Measurements from ENCODE around the gene JUNB. TPM values are rescaled to one million over a fixed set of nuclear protein-coding genes. Genes with fewer than 3 reads are reported as not detected.

The JUNB gene
- total RNA-seq, 2 experiments from 2014 or later: 292 to 299 TPM

DNA sequence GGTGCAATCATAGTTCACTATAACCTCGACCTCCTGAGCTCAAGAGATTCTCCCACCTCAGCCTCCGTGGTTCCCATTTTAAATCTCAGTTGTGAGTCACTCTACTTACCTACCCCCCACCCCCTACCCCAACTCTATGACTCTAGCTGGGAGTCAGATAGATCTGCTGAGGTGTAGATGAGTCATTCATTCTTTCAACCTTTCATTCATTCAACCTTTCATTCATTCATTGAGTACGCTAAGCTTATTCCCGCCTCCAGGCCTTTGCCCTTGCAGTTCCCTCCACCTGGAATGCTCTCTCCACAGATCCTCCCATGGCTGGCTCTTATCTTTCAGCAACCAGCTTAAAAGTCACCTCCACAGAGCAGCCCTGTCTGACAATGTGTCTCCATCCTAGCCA is 45.9 kb downstream of the JUNB start:
- no peak for ATAC-seq

DNA sequence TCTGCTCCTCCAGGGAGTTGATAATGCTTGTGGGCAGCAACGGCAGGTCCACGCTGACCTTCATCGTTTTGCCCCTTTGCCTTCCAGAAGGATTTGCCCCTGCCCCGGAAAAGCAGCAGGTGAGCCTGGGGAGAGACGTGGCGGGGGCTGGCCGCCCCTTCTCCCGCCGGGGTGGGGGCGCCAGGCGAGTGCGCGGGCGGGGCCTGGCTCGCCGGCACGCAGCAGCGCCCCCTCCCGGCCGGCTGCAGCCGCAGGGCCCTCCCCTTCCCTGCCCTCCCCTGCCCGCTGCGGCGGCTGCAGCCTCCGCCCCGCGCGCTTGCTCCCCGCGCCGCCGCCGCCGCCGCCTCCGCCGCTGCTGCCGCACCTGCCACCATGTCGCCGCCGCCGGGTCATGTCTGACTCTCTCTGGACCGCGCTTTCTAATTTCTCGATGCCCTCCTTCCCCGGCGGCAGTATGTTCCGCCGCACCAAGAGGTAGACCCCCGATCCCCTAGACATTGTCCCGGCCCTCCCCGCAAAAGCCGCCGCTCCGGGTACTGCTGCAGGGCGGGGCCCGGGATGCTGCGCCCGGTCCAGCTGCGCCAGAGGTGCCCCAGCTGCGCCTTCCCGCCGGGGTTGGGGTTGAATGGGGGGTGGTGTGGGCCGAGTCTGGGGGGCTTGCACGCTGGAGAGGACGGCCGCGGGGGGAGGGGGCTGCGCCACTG is 47.0 kb downstream of the JUNB start, which contains the start of gene MAST1:
Gene MAST1, plus strand, starts transcription at position 334 of the 704 bp plus-strand sequence. Its CDS starts 58 bp downstream, at position 392.
- TF ChIP-seq, protein P1, sequence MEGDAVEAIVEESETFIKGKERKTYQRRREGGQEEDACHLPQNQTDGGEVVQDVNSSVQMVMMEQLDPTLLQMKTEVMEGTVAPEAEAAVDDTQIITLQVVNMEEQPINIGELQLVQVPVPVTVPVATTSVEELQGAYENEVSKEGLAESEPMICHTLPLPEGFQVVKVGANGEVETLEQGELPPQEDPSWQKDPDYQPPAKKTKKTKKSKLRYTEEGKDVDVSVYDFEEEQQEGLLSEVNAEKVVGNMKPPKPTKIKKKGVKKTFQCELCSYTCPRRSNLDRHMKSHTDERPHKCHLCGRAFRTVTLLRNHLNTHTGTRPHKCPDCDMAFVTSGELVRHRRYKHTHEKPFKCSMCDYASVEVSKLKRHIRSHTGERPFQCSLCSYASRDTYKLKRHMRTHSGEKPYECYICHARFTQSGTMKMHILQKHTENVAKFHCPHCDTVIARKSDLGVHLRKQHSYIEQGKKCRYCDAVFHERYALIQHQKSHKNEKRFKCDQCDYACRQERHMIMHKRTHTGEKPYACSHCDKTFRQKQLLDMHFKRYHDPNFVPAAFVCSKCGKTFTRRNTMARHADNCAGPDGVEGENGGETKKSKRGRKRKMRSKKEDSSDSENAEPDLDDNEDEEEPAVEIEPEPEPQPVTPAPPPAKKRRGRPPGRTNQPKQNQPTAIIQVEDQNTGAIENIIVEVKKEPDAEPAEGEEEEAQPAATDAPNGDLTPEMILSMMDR (IDR thresholded peaks at IDR 0.05): peak; percentile 62
- POLR2A ChIA-PET: no interaction called here
- DNase-seq: peak; percentile 65
- ATAC-seq: peak; percentile 62
- Mint-ChIP-seq H3K4me1 (ENCODE audit: low read depth) (peaks cover 36% of the 10 kb centered on the region), H3K36me3 (ENCODE audit: low read depth) (no peaks in the 10 kb centered on the region), H3K27ac (no peak within 1 kb of the TSS), H3K4me3 (peak within 1 kb of the TSS; percentile 57), H3K27me3 (peaks cover 76% of the 10 kb centered on the region), H3K9me3 (no peaks in the 10 kb centered on the region)
- intact Hi-C loops (cut with micrococcal nuclease): no loop called here
- CTCF ChIA-PET: interaction anchor here (1.5 to 2.2 kb wide), 5 partner anchors 9 to 78 kb away, joined by 3 to 13 read pairs (median 3); partner anchors contain the start of gene GCDH

More for the DNA sequence above, 45.9 kb downstream of the JUNB start:
- Mint-ChIP-seq H3K4me1 (ENCODE audit: low read depth) (peaks cover 42% of the 10 kb centered on the region), H3K4me3 (no peak overlapping the region), H3K36me3 (ENCODE audit: low read depth) (no peaks in the 10 kb centered on the region), H3K27me3 (peaks cover 77% of the 10 kb centered on the region), H3K27ac (no peak overlapping the region), H3K9me3 (no peaks in the 10 kb centered on the region)
- TF ChIP-seq, protein P1 (IDR thresholded peaks at IDR 0.05): no peak
- POLR2A ChIA-PET: interaction anchor here (0.7 kb wide), 1 partner anchor 15 kb away, joined by 3 read pairs; no protein-coding TSS in a partner anchor
- CTCF ChIA-PET: interaction anchor here (0.8 to 2.2 kb wide), 12 partner anchors 9 to 93 kb away, joined by 3 to 13 read pairs (median 4); partner anchors contain the start of gene GCDH
- peak; percentile 48 for DNase-seq
- intact Hi-C loops (cut with micrococcal nuclease): no loop called here

DNA sequence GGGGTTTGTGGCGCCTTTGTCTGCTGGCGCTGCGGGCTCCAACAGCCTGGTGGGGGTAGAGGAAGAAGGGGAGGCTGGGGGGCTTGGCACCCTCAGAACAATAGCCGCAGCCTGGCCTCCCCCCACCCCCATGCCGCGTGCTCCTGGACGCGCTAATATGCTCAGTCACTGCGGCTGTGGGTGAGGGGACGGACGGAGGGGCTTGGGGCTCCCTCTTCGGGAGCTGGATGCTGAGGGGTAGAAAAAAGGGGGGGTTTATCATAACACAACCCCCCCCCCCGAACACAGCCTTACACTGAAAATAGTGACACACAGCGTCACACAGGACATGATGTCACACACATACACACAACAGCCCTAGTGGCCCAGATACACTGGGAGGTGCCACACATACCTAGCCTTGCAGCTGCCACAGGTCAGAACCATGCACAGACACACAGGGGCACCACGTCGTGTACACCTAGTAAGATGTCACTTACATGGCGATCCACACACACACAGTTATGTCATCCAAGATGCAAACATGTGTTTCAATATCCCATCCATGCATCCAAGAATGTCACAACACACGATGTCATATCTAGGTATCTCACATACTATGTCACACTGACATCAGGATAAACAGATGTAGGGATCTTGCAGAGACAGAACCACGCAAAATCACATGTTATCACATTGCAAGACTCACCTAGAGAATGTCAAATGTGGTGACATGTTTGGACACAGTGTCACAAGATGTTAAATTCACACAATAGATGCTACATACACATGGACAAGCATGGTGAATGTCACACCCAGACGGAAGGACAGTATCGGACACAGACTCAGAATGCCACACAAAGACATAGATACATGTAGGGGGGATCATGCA is 47.8 kb downstream of the JUNB start:
- CTCF ChIA-PET: no interaction called here

DNA sequence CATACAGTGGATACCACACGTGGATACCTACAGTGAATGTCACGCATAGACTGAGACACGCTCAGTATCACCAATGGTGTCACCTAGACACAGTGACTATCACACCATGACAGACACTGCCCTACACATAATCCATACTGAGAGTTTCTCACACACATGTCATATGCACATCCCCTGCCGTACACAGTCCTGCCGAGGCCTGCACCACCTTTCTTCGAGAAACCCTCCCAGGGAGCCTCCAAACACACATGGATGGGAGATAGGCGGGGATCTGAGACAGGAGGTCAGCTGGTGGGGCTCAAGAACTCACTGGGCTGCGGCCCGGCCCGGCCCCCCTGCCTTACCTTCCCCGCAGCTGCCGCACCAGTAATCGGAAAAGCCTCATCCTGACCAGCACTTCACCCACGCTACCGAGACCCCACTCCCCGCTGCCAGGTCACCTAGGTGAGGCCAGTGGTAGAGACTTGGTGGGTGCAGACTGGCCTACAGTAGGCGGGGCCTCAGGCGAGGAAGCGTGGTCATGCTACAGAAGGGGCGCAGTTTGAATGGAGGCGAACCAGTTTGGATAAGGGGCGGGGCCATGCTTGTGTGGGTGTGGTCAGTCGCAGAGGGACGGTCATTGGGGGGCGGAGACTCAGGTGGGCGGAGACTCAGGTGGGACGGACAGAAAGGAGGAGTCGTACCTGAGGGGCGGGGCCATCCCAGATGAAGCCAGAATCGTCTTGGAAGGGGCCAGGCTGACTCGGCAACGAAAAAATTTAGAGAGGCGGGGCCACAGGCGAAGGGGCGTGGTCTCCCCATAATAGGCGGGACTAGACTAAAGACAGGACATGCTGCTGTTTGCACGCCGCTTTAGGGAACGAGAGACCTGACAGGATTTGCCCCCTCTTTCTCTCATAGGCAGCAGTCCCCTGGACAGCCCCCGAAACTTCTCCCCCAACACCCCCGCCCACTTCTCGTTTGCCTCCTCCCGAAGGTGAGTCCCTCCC is 49.1 kb downstream of the JUNB start:
- H3K4me3 Mint-ChIP-seq: no peak overlapping the region
- ChIA-PET POLR2A (no interaction called here), CTCF (no interaction called here)
- H3K27me3 Mint-ChIP-seq: peaks cover 70% of the 10 kb centered on the region
- peaks cover 28% of the 10 kb centered on the region for H3K4me1 Mint-ChIP-seq (ENCODE audit: low read depth)
- TF ChIP-seq, protein P1 (IDR thresholded peaks at IDR 0.05): no peak
- ATAC-seq (peak; percentile 68), DNase-seq (peak; percentile 81)
- H3K9me3 Mint-ChIP-seq: no peaks in the 10 kb centered on the region
- intact Hi-C loops (cut with micrococcal nuclease): no loop called here
- H3K27ac Mint-ChIP-seq: no peak overlapping the region
- H3K36me3 Mint-ChIP-seq (ENCODE audit: low read depth): no peaks in the 10 kb centered on the region

More for the DNA sequence above, 47.8 kb downstream of the JUNB start:
- POLR2A ChIA-PET: no interaction called here
- no peaks in the 10 kb centered on the region for H3K36me3 Mint-ChIP-seq (ENCODE audit: low read depth)
- intact Hi-C loops (cut with micrococcal nuclease): no loop called here
- TF ChIP-seq, protein P1 (IDR thresholded peaks at IDR 0.05): no peak
- peak overlapping the region; percentile 57 for H3K4me3 Mint-ChIP-seq
- no peak overlapping the region for H3K27ac Mint-ChIP-seq
- H3K27me3 Mint-ChIP-seq: peaks cover 77% of the 10 kb centered on the region
- ATAC-seq (peak; percentile 32), DNase-seq (peak; percentile 59)
- H3K4me1 Mint-ChIP-seq (ENCODE audit: low read depth): peaks cover 35% of the 10 kb centered on the region
- H3K9me3 Mint-ChIP-seq: no peaks in the 10 kb centered on the region
